Subcutaneous adipose tissue (tissue), 4 donors: Measurements from ENCODE around the gene CHI3L2. TPM values are rescaled to one million over a fixed set of nuclear protein-coding genes. Genes with fewer than 3 reads are reported as not detected.

Experiments used
- total RNA-seq, 4 donors: library from RNA; depleted of rRNA; stranded (reverse); fragments of >200 nt; gene quantifications; one replicate each; pipeline ENCODE4 v1.1.0, GENCODE V29; 2016
- TF ChIP-seq, protein P1 (sequence below): fragments of 450-650 bp; IDR thresholded peaks from one replicate; pipeline ENCODE4 v1.5.1; 2016; ENCODE audit warnings: low read depth, mild to moderate bottlenecking, control low read depth, antibody characterized with exemption, moderate library complexity

The CHI3L2 gene
- total RNA-seq, 4 donors from 2014 or later = 10.9 to 173 (median 21.3) TPM

DNA sequence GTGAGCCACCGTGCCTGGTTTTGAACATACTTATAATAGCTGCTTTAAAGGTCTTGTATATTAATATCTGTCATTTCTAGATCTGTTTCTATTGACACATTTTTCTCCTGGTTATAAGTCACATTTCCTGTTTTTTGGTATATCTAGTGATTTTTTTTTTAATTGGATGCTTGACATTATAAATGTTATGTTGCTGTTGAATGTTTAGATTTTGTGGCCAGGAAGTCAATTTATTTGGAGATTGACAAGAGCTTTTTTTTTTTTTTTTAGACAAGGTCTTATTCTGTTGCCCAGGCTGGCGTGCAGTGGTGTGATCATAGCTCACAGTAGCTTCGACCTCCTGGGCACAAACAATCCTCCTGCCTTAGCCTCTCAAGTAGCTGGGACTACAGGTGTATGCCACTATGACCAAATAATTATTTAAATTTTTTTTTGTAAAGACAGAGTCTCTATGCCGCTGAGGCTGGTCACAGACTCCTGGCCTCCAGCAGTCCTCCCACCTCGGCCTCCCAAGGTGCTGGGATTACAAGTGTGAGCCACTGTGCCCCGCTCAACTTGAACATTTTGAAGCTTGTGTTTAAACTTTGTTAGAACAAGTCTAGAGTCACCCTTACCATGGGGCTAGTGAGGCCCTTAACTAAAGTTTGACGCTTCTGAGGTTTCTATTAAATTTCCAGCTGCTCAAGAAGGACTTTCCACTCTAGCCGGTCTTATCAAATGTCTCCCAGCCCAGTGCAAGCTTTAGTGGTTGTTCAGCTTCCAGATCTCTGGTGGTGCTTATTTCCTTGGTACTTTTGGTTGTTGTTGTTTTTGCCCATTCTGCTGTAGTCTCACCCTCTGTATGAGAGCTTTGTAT, 8.6 kb upstream of the CHI3L2 start:
- TF ChIP-seq, protein P1, sequence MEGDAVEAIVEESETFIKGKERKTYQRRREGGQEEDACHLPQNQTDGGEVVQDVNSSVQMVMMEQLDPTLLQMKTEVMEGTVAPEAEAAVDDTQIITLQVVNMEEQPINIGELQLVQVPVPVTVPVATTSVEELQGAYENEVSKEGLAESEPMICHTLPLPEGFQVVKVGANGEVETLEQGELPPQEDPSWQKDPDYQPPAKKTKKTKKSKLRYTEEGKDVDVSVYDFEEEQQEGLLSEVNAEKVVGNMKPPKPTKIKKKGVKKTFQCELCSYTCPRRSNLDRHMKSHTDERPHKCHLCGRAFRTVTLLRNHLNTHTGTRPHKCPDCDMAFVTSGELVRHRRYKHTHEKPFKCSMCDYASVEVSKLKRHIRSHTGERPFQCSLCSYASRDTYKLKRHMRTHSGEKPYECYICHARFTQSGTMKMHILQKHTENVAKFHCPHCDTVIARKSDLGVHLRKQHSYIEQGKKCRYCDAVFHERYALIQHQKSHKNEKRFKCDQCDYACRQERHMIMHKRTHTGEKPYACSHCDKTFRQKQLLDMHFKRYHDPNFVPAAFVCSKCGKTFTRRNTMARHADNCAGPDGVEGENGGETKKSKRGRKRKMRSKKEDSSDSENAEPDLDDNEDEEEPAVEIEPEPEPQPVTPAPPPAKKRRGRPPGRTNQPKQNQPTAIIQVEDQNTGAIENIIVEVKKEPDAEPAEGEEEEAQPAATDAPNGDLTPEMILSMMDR = no peak

DNA sequence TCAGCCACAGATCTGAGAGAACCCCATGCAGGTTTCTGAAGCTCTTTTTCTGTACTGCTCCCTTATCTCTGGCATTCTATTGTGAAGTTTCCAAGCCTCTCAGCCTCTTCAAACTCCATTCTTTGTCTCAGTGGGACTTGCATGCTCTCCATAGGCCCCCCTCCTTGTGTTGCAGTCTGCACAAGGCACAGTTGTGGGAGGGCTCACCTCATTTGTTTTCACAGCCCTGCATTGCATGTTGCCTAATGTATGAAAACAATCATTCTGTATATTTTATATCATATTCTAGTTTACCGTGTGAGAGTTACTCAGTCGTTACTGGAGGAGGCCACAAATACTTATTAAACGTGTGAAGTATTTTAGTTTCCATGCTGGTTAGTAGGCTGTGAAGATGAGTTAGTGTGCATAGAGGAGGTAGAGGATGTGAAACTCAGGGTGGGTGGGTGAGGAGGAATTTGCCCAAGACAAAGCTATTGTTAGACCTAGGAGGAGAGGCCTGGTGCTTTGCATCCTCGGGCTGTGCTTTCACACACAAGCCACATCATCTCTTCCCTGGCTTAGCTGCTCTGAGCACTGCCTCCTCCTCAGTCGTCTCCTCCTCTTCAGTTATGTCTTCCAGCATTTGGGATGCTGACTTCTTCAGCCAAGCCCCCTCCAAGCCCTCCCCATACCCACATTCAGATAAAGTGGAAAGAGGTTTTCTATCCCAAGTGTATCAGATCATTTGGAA, 7.8 kb upstream of the CHI3L2 start:
- TF ChIP-seq, protein P1 = no peak

DNA sequence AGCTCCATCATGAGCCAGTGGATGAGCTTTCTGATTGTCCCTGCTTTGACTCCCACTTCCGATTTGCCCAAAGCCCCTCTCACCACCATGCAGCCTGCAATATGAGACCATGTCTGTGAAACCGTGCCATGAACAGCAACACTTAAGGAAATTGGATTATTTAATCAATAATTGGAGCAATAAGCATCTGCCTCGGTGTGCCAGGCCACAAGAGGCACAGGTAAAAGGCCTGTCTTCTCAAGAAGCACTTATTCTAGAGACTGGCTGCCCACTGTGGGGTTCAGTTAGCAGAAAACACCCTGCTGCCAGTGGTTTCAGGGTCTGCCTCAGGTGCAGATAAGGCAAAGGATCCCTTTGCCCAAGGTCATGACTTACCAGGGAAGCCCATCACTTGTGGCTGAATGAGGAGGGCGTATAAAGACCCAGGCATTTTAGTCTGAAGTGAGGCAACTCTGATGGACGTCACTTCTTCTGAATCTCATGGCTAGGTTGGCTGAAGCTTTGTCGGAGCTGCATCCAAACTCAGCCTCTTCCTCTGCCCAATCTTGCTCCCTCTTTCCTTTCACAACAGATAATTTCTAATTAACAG, 7.1 kb upstream of the CHI3L2 start:
- TF ChIP-seq, protein P1 = no peak

DNA sequence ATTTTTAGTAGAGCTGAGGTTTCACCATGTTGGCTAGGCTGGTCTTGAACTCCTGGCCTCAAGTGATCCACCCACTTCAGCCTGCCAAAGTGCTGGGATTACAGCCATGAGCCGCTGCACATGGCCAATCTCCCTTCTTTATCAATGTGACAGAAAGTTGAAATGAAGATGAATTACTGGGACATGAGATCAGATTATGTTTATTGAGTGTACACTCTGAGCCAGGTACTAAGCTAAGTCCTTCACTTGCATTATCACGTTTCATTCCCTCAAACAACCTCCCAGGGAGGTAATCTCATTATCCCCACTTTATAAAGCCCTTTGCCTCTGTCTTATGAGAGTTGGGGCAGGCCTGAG, 6.3 kb upstream of the CHI3L2 start:
- TF ChIP-seq, protein P1 = no peak

DNA sequence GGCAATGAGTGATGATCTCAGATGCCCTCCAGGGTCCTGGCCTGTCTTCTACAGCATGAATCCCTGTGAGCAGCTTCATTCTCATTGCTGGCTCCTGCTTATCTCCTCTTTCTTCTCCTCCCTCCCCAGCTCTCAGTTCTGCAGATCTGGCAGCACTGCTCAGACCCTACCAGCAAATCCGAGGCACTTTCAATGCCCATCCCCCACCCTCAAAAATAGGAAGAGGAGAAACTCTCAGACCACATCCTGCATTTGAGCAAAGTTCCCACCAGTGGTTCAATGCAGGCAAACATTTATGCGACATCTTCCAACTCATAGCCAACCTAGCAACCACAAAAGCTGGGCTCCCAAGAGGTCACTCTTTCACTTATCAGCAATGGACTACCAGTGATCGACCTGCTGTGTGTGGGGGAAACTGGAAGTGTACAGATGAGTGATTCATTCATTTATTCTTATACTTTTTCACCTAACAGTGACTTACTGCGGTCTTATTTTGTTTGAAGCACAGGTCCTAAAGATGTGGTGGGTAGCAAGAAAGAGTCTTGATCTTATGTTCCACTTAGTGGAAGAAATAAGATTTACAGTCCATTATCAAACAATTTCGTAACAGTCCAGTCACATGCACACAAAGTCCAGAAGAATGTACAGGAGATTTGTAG, 5.8 kb upstream of the CHI3L2 start:
- TF ChIP-seq, protein P1 = no peak

DNA sequence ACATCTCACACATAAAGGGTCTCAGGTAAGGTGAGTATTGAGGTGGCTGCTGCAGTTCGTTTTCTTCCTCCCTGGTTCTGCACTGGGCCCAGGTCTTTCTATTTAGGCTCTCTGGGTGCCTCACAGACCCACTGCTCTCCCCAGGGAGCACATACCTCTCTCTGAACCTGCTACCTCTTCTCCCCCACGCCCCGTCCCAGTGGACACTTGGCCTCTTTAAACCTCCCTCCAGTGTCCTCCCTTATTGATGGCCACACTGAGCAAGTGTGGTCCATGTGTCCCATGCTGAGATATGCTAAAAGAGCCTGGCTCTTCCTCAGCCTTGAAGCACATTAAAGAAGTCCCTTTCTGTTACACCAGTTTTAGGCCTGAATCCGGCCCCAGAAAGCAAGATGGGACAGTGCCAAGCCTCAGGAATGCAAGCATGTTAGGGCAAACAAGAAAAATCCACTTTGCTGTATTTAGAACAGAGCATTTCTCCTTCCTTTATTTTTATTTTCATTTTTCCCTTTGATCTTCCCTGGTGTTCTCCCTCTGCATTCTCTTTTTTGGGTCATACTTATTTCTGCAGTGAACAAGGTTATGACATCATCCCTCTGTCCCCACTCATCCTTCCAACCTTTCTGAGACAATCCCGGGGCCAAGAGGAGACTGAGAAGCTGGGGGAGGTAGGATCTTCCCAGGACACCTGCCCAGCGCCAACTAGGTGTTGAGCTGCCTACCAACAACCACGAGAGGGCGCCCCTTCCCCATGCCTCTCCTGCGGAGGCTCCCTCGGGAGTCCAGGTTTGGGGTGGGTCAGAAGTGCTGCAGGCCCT, 5.0 kb upstream of the CHI3L2 start:
- TF ChIP-seq, protein P1 = no peak
